ENCODE results near the gene BZW2. TPM values are rescaled to one million over a fixed set of nuclear protein-coding genes. Genes with fewer than 3 reads are reported as not detected.

BZW2 gene
- total and polyA plus RNA-seq, 7 donors: 83.7 to 163 (median 133) TPM

GRCh38 chr7:16638282-16639280, 7.4 kb upstream of the BZW2 start:
- no peak for DNase-seq
- Histone ChIP-seq H3K27ac (no peak overlapping the region), H3K9me3 (no peaks in the 10 kb centered on the region), H3K27me3 (ENCODE audit: insufficient read depth in 3 of 3, low read length in 2 of 3) (no peaks in the 10 kb centered on the region), H3K4me3 (no peak overlapping the region), H3K36me3 (ENCODE audit: insufficient read depth in 1 of 2, low read depth in 1 of 2) (peaks cover 2 to 7% of the 10 kb centered on the region in 2 donors), H3K4me1 (peaks cover 61% of the 10 kb centered on the region)
- no peak for ATAC-seq
- TF ChIP-seq, protein P1, sequence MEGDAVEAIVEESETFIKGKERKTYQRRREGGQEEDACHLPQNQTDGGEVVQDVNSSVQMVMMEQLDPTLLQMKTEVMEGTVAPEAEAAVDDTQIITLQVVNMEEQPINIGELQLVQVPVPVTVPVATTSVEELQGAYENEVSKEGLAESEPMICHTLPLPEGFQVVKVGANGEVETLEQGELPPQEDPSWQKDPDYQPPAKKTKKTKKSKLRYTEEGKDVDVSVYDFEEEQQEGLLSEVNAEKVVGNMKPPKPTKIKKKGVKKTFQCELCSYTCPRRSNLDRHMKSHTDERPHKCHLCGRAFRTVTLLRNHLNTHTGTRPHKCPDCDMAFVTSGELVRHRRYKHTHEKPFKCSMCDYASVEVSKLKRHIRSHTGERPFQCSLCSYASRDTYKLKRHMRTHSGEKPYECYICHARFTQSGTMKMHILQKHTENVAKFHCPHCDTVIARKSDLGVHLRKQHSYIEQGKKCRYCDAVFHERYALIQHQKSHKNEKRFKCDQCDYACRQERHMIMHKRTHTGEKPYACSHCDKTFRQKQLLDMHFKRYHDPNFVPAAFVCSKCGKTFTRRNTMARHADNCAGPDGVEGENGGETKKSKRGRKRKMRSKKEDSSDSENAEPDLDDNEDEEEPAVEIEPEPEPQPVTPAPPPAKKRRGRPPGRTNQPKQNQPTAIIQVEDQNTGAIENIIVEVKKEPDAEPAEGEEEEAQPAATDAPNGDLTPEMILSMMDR (IDR thresholded peaks at IDR 0.05): no peak
- intact Hi-C loops (cut with DNase I): no loop called here
- 38 to 52% (median 42%) methylated on average over 7 of the region's 7 CpGs for WGBS, 3 donors

DNA sequence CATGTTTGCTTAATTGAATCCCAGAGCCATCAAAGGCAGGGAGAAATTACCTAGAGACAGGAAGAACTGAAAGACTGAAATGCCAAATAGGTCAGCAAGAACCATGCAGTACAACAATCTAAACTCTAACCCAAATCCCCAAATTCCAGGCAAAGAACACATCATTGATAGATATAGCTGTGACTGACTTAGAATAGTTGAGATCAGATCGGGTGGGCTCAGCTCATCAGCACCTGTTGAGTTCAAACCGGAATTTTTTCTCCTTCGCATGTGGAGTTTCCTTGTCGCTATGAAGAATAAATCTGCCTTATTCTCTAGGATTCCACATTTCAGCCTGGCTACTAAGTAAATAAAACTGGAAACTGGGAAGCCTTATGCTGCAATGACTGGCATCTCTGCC, 1.8 kb upstream of the BZW2 start:
- H3K4me1 ChIP-seq: peaks cover 64% of the 10 kb centered on the region
- no peak for DNase-seq
- no peaks in the 10 kb centered on the region for H3K27me3 ChIP-seq (ENCODE audit: insufficient read depth in 3 of 3, low read length in 2 of 3)
- ATAC-seq: no peak
- H3K4me3 ChIP-seq: peak overlapping the region; percentile 96
- TF ChIP-seq, protein P1 (IDR thresholded peaks at IDR 0.05): no peak
- intact Hi-C loops (cut with DNase I): no loop called here
- whole genome bisulfite sequencing, 3 donors: 46 to 63% (median 49%) methylated on average over 4 of the region's 4 CpGs
- H3K27ac ChIP-seq: peak overlapping the region; percentile 98
- H3K36me3 ChIP-seq (ENCODE audit: insufficient read depth in 1 of 2, low read depth in 1 of 2): peaks cover 0 to 2% of the 10 kb centered on the region in 2 donors
- no peaks in the 10 kb centered on the region for H3K9me3 ChIP-seq

DNA sequence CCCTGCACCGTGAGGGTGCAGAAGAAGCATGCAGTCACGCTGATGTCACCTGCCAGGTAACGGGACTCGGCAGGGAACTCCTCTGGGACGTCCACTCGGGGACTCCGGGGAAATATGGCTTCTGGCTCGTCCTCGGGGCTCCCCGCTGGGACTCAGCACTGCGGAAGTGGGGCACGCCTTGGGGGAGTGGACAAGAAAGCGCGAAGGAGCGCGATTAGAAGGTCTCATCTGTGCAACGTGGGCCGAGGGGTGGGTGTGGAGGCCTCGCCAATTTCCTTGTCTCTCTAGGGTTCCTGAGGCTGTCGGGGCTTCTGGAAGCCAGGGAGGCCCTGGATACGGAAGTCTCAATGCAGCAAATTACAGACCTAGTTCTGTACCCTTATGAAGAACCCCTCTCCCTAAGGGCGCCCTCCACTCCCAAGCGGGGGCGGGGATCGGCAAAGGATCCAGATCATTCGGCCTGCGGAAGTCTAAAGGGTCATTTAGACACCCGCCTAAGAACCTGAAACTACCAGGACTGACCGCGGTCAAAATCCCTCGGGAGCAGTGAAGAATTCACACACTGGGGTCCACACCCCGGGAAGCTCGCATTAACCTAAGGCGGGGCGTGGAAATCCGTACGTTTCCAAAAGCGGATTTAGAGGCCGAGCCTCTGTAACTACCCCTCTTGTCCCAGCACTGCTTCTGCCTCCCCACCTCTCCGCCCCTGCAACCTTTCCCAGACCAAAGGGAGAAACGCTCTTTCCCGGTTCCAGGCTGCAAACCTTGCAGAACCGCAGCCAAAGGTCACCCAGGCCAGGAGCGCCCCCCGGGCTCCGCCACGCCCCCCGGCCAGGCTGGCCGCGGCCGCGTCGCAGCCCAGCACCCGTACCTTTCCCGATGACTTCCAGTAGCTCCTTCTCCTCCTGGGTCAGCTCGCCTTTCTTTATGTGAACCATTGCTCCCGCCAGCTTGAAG, 1.1 kb upstream of the BZW2 start:
- Histone ChIP-seq H3K27ac (peak overlapping the region; percentile 98), H3K27me3 (ENCODE audit: insufficient read depth in 3 of 3, low read length in 2 of 3) (no peaks in the 10 kb centered on the region), H3K4me1 (peaks cover 66% of the 10 kb centered on the region), H3K36me3 (ENCODE audit: insufficient read depth in 1 of 2, low read depth in 1 of 2) (peaks cover 0 to 2% of the 10 kb centered on the region in 2 donors), H3K9me3 (no peaks in the 10 kb centered on the region), H3K4me3 (peak overlapping the region; percentile 96)
- DNase-seq (peak; percentile 51 to 74), ATAC-seq (peak; percentile 37 to 45 (median 44))
- 0 to 1% (median 1%) methylated on average over 56 to 57 of the region's 57 CpGs for WGBS, 3 donors
- intact Hi-C loops (cut with DNase I): no loop called here
- TF ChIP-seq, protein P1 (IDR thresholded peaks at IDR 0.05): no peak

GRCh38 chr7:16646472-16647072, 591 bp downstream of the BZW2 start:
- H3K4me1 ChIP-seq: peaks cover 72% of the 10 kb centered on the region
- intact Hi-C loops (cut with DNase I): no loop called here
- WGBS, 3 donors: 0 to 1% (median 1%) methylated on average over 19 to 29 of the region's 29 CpGs

More at GRCh38 chr7:16646472-16647072, 591 bp downstream of the BZW2 start:
- H3K4me3 ChIP-seq: peak overlapping the region; percentile 96
- peaks cover 0 to 2% of the 10 kb centered on the region in 2 donors for H3K36me3 ChIP-seq (ENCODE audit: insufficient read depth in 1 of 2, low read depth in 1 of 2)
- peak overlapping the region; percentile 98 for H3K27ac ChIP-seq
- no peaks in the 10 kb centered on the region for H3K9me3 ChIP-seq
- H3K27me3 ChIP-seq (ENCODE audit: insufficient read depth in 3 of 3, low read length in 2 of 3): no peaks in the 10 kb centered on the region
- DNase-seq (no peak), ATAC-seq (peak; percentile 11 to 51 (median 32))
- TF ChIP-seq, protein P1 (IDR thresholded peaks at IDR 0.05): no peak
